ENCODE measurements around the gene COPS9.

The COPS9 gene

DNA sequence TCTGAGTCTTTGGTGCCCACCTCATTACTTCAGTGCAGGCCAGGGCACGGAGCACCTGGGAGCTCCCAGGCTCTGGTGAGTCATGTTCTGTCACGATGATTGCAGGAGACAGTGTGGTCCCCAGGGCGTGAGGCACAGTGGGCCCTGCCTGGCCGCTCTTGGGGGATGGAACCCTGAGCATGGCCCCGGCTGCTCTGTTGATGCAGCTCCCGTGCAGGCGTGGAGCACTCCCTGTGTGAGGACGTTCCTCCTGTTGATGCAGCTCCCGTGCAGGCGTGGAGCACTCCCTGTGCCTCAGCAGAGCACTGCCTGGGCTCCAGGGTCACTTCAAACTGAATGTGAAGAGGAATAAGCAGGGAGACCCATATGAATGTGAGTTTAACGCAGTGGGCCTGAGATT, 30.1 kb downstream of the COPS9 start:
- no peak for DNase-seq

DNA sequence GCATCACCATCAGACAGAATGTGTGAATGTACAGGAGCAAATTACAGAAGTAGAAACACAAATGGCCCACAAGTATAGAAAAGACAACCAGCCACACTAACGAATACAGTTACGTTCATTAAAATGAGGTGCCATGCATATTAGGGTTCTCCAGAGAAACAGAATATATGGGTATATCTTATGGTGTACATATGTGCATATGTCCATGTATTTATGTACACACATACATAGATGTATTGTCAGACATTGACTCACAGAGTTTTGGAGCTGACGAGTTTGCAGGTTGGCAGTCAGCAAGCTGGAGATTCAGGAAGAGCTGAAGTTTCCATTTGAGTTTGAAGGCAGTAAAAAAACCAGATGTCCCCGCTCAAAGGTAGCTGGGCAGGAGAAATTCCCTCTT, 33.0 kb downstream of the COPS9 start:
- no peak for DNase-seq

DNA sequence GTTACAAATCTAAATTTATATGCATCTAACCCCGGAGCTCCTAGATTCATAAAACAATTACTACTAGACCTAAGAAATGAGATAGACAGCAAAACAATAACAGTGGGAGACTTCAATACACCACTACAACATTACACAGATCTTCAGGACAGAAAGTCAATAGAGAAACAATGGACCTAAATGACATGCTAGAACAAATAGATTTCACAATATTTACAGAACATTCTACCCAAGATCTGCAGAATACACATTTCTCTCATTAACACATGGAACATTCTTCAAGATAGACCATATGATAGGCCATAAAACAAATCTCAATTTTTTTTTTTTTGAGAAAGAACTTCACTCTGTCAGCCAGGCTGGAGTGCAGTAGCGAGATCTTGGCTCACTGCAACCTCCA, 37.8 kb downstream of the COPS9 start:
- no peak for DNase-seq

DNA sequence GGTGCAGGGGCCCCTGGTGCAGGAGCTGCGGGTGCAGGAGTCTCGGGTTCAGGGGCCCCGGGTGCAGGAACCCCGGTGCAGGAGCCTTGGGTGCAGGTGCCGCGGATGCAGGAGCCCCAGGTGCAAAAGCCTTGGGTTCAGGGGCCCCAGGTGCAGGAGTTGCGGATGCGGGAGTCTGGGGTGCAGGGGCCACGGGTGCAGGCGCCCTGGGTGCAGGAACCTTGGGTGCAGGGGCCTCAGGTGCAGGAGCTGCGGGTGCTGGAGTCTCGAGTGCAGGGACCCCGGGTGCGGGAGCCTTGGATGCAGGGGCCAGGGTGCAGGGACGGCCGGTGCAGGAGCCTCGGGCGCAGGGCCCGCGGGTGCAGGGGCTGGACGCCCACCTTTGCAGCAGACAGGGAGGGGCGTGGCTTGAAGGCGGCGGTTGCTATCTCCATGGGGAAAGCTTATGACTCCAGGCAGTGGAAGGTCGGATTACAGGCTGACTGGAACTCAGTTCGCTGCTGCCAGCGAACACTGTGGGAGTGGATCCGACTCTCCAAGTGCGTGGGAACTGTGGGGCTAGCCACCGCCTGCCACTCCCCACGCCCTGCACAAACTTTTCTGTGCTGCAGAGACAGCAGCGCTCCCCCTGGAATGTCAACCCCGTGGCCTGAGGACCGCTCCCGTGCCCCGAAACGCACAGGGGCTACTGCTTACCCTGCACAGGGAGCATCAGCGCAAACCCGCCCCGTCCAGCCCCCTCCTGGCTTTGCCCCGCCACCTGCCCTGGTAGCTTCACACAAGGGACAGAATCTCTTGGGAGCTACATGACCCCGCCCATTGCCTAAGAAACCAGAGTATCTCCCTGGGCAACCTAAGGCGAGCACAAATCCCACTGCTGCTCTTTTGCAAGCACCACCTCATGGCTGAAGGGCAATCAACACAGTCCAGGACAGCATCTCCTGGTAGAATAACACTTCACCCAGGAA, 40.3 kb downstream of the COPS9 start:
- no peak for DNase-seq

DNA sequence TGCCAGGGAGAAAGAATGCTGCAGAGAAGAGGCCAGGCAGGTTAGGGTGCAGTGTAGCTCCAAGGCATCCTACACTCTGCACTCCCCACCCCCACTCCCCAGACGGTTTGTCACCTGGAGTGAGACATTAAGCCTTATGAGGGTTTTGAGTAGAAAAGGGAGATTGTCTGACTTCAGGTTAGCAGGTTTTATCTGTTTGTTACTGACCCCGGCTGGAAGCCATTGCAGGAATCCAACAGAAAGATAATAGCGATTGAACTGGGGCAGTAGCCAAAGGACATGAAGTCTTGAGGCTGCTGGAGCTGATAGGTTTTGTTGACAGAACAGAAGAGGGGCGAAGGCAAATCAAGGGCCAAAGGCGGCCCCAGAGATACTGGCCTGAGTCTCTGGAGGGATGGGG, 46.8 kb downstream of the COPS9 start:
- DNase-seq: no peak

DNA sequence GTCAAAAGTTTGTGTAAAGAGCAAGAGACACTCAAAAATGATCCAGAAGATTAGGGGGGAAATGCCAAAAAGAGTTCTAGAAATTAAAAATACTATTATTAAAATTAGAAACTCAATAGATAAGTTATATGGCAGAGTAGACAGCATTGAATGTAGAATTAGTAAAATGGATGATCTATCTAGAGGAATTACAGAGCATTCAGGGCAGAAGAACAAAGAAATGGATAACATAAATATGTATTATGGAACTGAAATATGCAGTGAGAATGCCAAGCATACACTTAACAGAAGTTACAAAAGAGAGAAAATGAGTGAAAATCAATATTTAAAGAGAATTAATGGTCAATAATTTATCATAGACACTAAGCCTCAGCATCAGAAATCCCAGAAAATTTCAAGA, 49.5 kb downstream of the COPS9 start:
- no peak for DNase-seq
